SJCRH30 (cell line): Measurements from ENCODE around the gene CRCP. TPM values are rescaled to one million over a fixed set of nuclear protein-coding genes. Genes with fewer than 3 reads are reported as not detected.
A peak's percentile ranks its signal among the peaks of the same experiment; 100 is the strongest.

ENCODE experiments used
- DNase-seq, 2 experiments: peaks; one replicate each; pipeline ENCODE4 v3.0.0-alpha.2; 2015 to 2020
- H3K27ac ChIP-seq: fragments of 250-450 bp; sonication (Bioruptor Pico); 2 replicates; pipeline ENCODE4 v1.5.1; 2020; ENCODE audit warnings: mild to moderate bottlenecking, moderate library complexity
- H3K27me3 ChIP-seq: fragments of 250-450 bp; sonication (Bioruptor Pico); 2 replicates; pipeline ENCODE4 v1.5.1; 2020; ENCODE audit warnings: mild to moderate bottlenecking, moderate library complexity
- H3K36me3 ChIP-seq: fragments of 250-450 bp; sonication (Bioruptor Pico); 2 replicates; pipeline ENCODE4 v1.5.1; 2020; ENCODE audit warnings: mild to moderate bottlenecking, moderate library complexity
- H3K4me1 ChIP-seq: fragments of 250-450 bp; sonication (Bioruptor Pico); 2 replicates; pipeline ENCODE4 v1.5.1; 2020; ENCODE audit warnings: mild to moderate bottlenecking, moderate library complexity
- H3K4me3 ChIP-seq: fragments of 250-450 bp; sonication (Bioruptor Pico); 2 replicates; pipeline ENCODE4 v1.5.1; 2020; ENCODE audit warnings: mild to moderate bottlenecking, moderate library complexity
- H3K9me3 ChIP-seq: fragments of 250-450 bp; sonication (Bioruptor Pico); replicated peaks from 2 replicates; pipeline ENCODE4 v1.5.1; 2020; ENCODE audit warnings: mild to moderate bottlenecking, moderate library complexity
- total RNA-seq: library from RNA; depleted of rRNA; stranded (reverse); fragments of >200 nt; shearing (Covaris generic); gene quantifications from 2 replicates; pipeline ENCODE4 v1.2.3, GENCODE V29; 2014

Gene CRCP
- total RNA-seq, 1 experiment from 2014 or later, result 57.1 TPM

GRCh38 chr7:66182920-66183319 lies 68.3 kb downstream of the CRCP start:
- DNase-seq, result no peak
- Histone ChIP-seq H3K27me3 (no peaks in the 10 kb centered on the region), H3K9me3 (no peaks in the 10 kb centered on the region; the same call in 1 of the 2 replicates), H3K27ac (no peak overlapping the region), H3K4me1 (no peaks in the 10 kb centered on the region), H3K4me3 (no peak overlapping the region), H3K36me3 (no peaks in the 10 kb centered on the region)

GRCh38 chr7:66183700-66184099 lies 69.1 kb downstream of the CRCP start:
- DNase-seq, result peak in 1 of 2 experiments; percentile 20
- no peaks in the 10 kb centered on the region for H3K27me3 ChIP-seq

GRCh38 chr7:66185680-66186187 lies 71.1 kb downstream of the CRCP start:
- H3K27ac ChIP-seq, result no peak overlapping the region
- no peak overlapping the region for H3K4me3 ChIP-seq
- DNase-seq, result no peak
- H3K4me1 ChIP-seq, result no peaks in the 10 kb centered on the region
- H3K9me3 ChIP-seq, result no peaks in the 10 kb centered on the region; the same call in 1 of the 2 replicates
- H3K36me3 ChIP-seq, result no peaks in the 10 kb centered on the region
- H3K27me3 ChIP-seq, result no peaks in the 10 kb centered on the region

More at GRCh38 chr7:66183700-66184099, 69.1 kb downstream of the CRCP start:
- Histone ChIP-seq H3K4me3 (no peak overlapping the region), H3K4me1 (no peaks in the 10 kb centered on the region), H3K9me3 (no peaks in the 10 kb centered on the region; the same call in 1 of the 2 replicates), H3K27ac (no peak overlapping the region), H3K36me3 (no peaks in the 10 kb centered on the region)

GRCh38 chr7:66186991-66187390 lies 72.3 kb downstream of the CRCP start:
- no peak overlapping the region for H3K4me3 ChIP-seq
- H3K4me1 ChIP-seq, result no peaks in the 10 kb centered on the region
- no peaks in the 10 kb centered on the region for H3K36me3 ChIP-seq
- H3K27ac ChIP-seq, result no peak overlapping the region
- no peak for DNase-seq
- H3K9me3 ChIP-seq, result no peaks in the 10 kb centered on the region; the same call in 1 of the 2 replicates
- no peaks in the 10 kb centered on the region for H3K27me3 ChIP-seq

- no peak for DNase-seq
- no peaks in the 10 kb centered on the region; the same call in 1 of the 2 replicates for H3K9me3 ChIP-seq
- no peak overlapping the region for H3K27ac ChIP-seq
- H3K4me3 ChIP-seq, result no peak overlapping the region
- H3K4me1 ChIP-seq, result no peaks in the 10 kb centered on the region
- no peaks in the 10 kb centered on the region for H3K27me3 ChIP-seq
- H3K36me3 ChIP-seq, result no peaks in the 10 kb centered on the region
Measured at GRCh38 chr7:66187905-66188304, 73.3 kb downstream of the CRCP start.

GRCh38 chr7:66188645-66189044 lies 74.0 kb downstream of the CRCP start:
- no peak overlapping the region for H3K4me3 ChIP-seq
- no peak for DNase-seq
- H3K27ac ChIP-seq, result no peak overlapping the region
- H3K36me3 ChIP-seq, result no peaks in the 10 kb centered on the region
- no peaks in the 10 kb centered on the region for H3K4me1 ChIP-seq
- H3K9me3 ChIP-seq, result no peaks in the 10 kb centered on the region; the same call in 1 of the 2 replicates
- no peaks in the 10 kb centered on the region for H3K27me3 ChIP-seq

- no peak for DNase-seq
- Histone ChIP-seq H3K4me1 (no peaks in the 10 kb centered on the region), H3K27me3 (no peaks in the 10 kb centered on the region), H3K9me3 (no peaks in the 10 kb centered on the region; the same call in 1 of the 2 replicates), H3K27ac (no peak overlapping the region), H3K36me3 (no peaks in the 10 kb centered on the region), H3K4me3 (no peak overlapping the region)
Measured at GRCh38 chr7:66189695-66190503, 75.3 kb downstream of the CRCP start.

- no peaks in the 10 kb centered on the region; the same call in 1 of the 2 replicates for H3K9me3 ChIP-seq
- no peaks in the 10 kb centered on the region for H3K4me1 ChIP-seq
- DNase-seq, result no peak
- H3K27ac ChIP-seq, result no peak overlapping the region
- no peaks in the 10 kb centered on the region for H3K36me3 ChIP-seq
- H3K4me3 ChIP-seq, result no peak overlapping the region
- H3K27me3 ChIP-seq, result no peaks in the 10 kb centered on the region
Measured at GRCh38 chr7:66190504-66190857, 75.8 kb downstream of the CRCP start.

- peaks cover 5% of the 10 kb centered on the region for H3K4me1 ChIP-seq
- DNase-seq, result no peak
- no peaks in the 10 kb centered on the region for H3K9me3 ChIP-seq
- no peak overlapping the region for H3K27ac ChIP-seq
- H3K36me3 ChIP-seq, result no peaks in the 10 kb centered on the region
- H3K4me3 ChIP-seq, result no peak overlapping the region
- no peaks in the 10 kb centered on the region for H3K27me3 ChIP-seq
Measured at GRCh38 chr7:66193146-66193725, 78.6 kb downstream of the CRCP start.

- Histone ChIP-seq H3K27ac (no peak overlapping the region), H3K27me3 (no peaks in the 10 kb centered on the region), H3K36me3 (no peaks in the 10 kb centered on the region), H3K4me1 (peaks cover 8% of the 10 kb centered on the region), H3K9me3 (no peaks in the 10 kb centered on the region), H3K4me3 (no peak overlapping the region)
- DNase-seq, result peak; percentile 16 to 40
Measured at GRCh38 chr7:66198469-66198868, 83.8 kb downstream of the CRCP start.

- DNase-seq, result no peak
Measured at GRCh38 chr7:66198956-66199355, 84.3 kb downstream of the CRCP start.

GRCh38 chr7:66202441-66202840 lies 87.8 kb downstream of the CRCP start:
- no peak overlapping the region for H3K27ac ChIP-seq
- H3K9me3 ChIP-seq, result no peaks in the 10 kb centered on the region
- H3K27me3 ChIP-seq, result no peaks in the 10 kb centered on the region
- peaks cover 12% of the 10 kb centered on the region for H3K4me1 ChIP-seq
- DNase-seq, result no peak
- no peaks in the 10 kb centered on the region for H3K36me3 ChIP-seq
- H3K4me3 ChIP-seq, result no peak overlapping the region

More at GRCh38 chr7:66198956-66199355, 84.3 kb downstream of the CRCP start:
- no peak overlapping the region for H3K4me3 ChIP-seq
- no peak overlapping the region for H3K27ac ChIP-seq
- H3K36me3 ChIP-seq, result no peaks in the 10 kb centered on the region
- no peaks in the 10 kb centered on the region for H3K9me3 ChIP-seq
- H3K4me1 ChIP-seq, result peaks cover 8% of the 10 kb centered on the region
- H3K27me3 ChIP-seq, result no peaks in the 10 kb centered on the region
